Tibial nerve (tissue), 4 donors: ENCODE results near the gene SLC35A3. TPM values are rescaled to one million over a fixed set of nuclear protein-coding genes. Genes with fewer than 3 reads are reported as not detected.

Experiments used
- DNase-seq, 2 donors: peaks; one replicate each; pipeline ENCODE4 v3.0.0-alpha.2; 2019; ENCODE audit warnings: low spot score in 2 of 2
- H3K27ac ChIP-seq, 4 donors: fragments of 200-600 bp; sonication (generic) in 3 of 4; one replicate each; pipeline ENCODE4 v1.5.1; 2017 to 2019; ENCODE audit warnings: mild to moderate bottlenecking in 1 of 4
- H3K27me3 ChIP-seq, 2 donors: fragments of 200-600 bp; sonication (generic) in 1 of 2; one replicate each; pipeline versions ENCODE4 v1.5.1 to v1.6.0; 2017 to 2019
- H3K36me3 ChIP-seq, 3 donors: fragments of 200-600 bp; sonication (generic); one replicate each; pipeline ENCODE4 v1.5.1; 2018 to 2019
- H3K4me1 ChIP-seq, 4 donors: fragments of 200-600 bp; sonication (generic) in 3 of 4; one replicate each; pipeline ENCODE4 v1.5.1; 2017 to 2019
- H3K4me3 ChIP-seq, 4 donors: fragments of 200-600 bp; sonication (generic) in 3 of 4; one replicate each; pipeline ENCODE4 v1.5.1; 2017 to 2019; ENCODE audit warnings: mild to moderate bottlenecking in 1 of 4, moderate library complexity in 1 of 4
- H3K9me3 ChIP-seq, 4 donors: fragments of 200-600 bp; sonication (generic) in 3 of 4; one replicate each; pipeline ENCODE4 v1.5.1; 2017 to 2019
- CTCF ChIP-seq, 5 experiments: fragments of 200-600 bp in 3 of 5; fragments of 450-650 bp in 2 of 5; sonication (generic) in 3 of 5; IDR thresholded peaks; one replicate each; pipeline ENCODE4 v1.5.1; 2016 to 2019; ENCODE audit warnings: antibody characterized with exemption in 5 of 5, mild to moderate bottlenecking in 3 of 5, moderate library complexity in 2 of 5
- EP300 ChIP-seq, 2 donors: sonication (generic); formaldehyde crosslinking; IDR thresholded peaks; one replicate each; pipeline ENCODE4 v1.6.1; 2017; ENCODE audit warnings: antibody characterized with exemption in 2 of 2, mild to moderate bottlenecking in 1 of 2
- POLR2A ChIP-seq, 2 donors: fragments of 450-650 bp; IDR thresholded peaks; one replicate each; pipeline ENCODE4 v1.6.1; 2017; ENCODE audit warnings: antibody characterized with exemption in 2 of 2, mild to moderate bottlenecking in 2 of 2, moderate library complexity in 2 of 2
- WGBS, 2 donors: methylation state at CpG; one replicate each; pipeline ENCODE4 v1.1.5; 2018; 5-methylcytosine and 5-hydroxymethylcytosine counted together
- small RNA-seq: library from RNA; depleted of rRNA; stranded (forward); fragments of <200 nt; gene quantifications from one replicate; pipeline ENCODE3, GENCODE V24; 2016
- total RNA-seq, 4 donors: library from RNA; depleted of rRNA; stranded (reverse); fragments of >200 nt; gene quantifications; one replicate each; pipeline ENCODE4 v1.1.0, GENCODE V29; 2016

The SLC35A3 gene
- total RNA-seq, 4 donors from 2014 or later: 15.7 to 23.8 (median 17.9) TPM

DNA sequence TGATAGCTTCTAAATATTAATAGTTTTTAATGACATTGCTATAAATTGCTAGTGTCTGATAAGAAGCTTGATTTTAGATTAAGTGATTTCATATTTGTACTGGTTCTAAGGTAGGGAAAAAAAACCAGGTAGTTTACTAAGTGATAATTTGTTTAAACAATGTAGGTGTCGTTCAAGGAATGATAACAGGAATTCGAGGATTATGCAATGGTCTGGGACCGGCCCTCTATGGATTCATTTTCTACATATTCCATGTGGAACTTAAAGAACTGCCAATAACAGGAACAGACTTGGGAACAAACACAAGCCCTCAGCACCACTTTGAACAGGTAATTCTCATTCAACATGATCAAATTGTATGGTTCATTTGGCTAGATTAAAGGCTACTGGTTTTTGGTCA is 110.5 kb downstream of the SLC35A3 start:
- no peaks in the 10 kb centered on the region for H3K27me3 ChIP-seq
- 84 to 87% methylated on average over 3 of the region's 3 CpGs for WGBS, 2 donors
- H3K36me3 ChIP-seq: peaks cover 0 to 49% (median 0%) of the 10 kb centered on the region in 3 donors
- no peaks in the 10 kb centered on the region for H3K9me3 ChIP-seq
- DNase-seq: no peak
- no peak overlapping the region for H3K4me3 ChIP-seq
- H3K4me1 ChIP-seq: peaks cover 0 to 22% (median 0%) of the 10 kb centered on the region in 4 donors
- peak overlapping the region in 2 of 4 donors; percentile 36 to 59 for H3K27ac ChIP-seq
- TF ChIP-seq EP300 (IDR thresholded peaks at IDR 0.05) (no peak), POLR2A (IDR thresholded peaks at IDR 0.05) (no peak), CTCF (IDR thresholded peaks at IDR 0.05) (no peak)

Small RNA genes lying within 50 kb of the gene (small RNA-seq; reads per million reads assigned to genes)
- gene RNU6-1318P (not detected), gene RNU6-750P (not detected)

Other genes starting within 250 kb of the SLC35A3 start
- gene FRRS1, start 203.4 kb upstream of the SLC35A3 start, total RNA-seq: 1 to 10 TPM; 2.5 to 4.4 (median 3.4) TPM
- 10 to 100 TPM; 12.4 to 18.6 (median 13.9) TPM for gene AGL, start 119.6 kb upstream of the SLC35A3 start, total RNA-seq
- gene SASS6, start 162.9 kb downstream of the SLC35A3 start, total RNA-seq: 1 to 10 TPM; 1.8 to 3.9 (median 2.7) TPM
- gene TRMT13, start 163.2 kb downstream of the SLC35A3 start, total RNA-seq: 10 to 100 TPM; 10.2 to 33.0 (median 16.2) TPM
- gene LRRC39, start 208.3 kb downstream of the SLC35A3 start, total RNA-seq: 1 to 10 TPM in 2 of 4 donors, under 1 TPM in 2; 0.39 to 7.5 (median 1.5) TPM